Peyer's patch (tissue), 4 donors: ENCODE measurements around the gene CFAP77. TPM values are rescaled to one million over a fixed set of nuclear protein-coding genes. Genes with fewer than 3 reads are reported as not detected.
A peak's percentile ranks its signal among the peaks of the same experiment; 100 is the strongest.

Source experiments
- DNase-seq, 3 donors: peaks; one replicate each; pipeline ENCODE4 v3.0.0-alpha.2; 2017 to 2019
- H3K27ac ChIP-seq, 4 donors: fragments of 200-600 bp; sonication (generic); one replicate each; pipeline ENCODE4 v1.5.1; 2016 to 2019
- H3K27me3 ChIP-seq, 2 donors: fragments of 200-600 bp; sonication (generic); one replicate each; pipeline ENCODE4 v1.5.1; 2019
- H3K36me3 ChIP-seq, 3 donors: fragments of 200-600 bp; sonication (generic); one replicate each; pipeline ENCODE4 v1.5.1; 2016 to 2019
- H3K4me1 ChIP-seq, 4 donors: fragments of 200-600 bp; sonication (generic); one replicate each; pipeline ENCODE4 v1.5.1; 2016 to 2019
- H3K4me3 ChIP-seq, 4 donors: fragments of 200-600 bp; sonication (generic); 1 replicate in 3 of 4; 2 replicates in 1 of 4; pipeline ENCODE4 v1.5.1; 2016 to 2019; ENCODE audit warnings: mild to moderate bottlenecking in 1 of 4
- H3K9me3 ChIP-seq, 4 donors: fragments of 200-600 bp; sonication (generic); one replicate each; pipeline ENCODE4 v1.5.1; 2016 to 2019; ENCODE audit warnings: mild to moderate bottlenecking in 1 of 4
- CTCF ChIP-seq, 6 experiments: fragments of 450-650 bp in 4 of 6; fragments of 200-600 bp in 2 of 6; sonication (generic) in 1 of 6; IDR thresholded peaks; one replicate each; pipeline ENCODE4 v1.5.1; 2017 to 2019; ENCODE audit warnings: antibody characterized with exemption in 6 of 6, mild to moderate bottlenecking in 3 of 6, moderate library complexity in 1 of 6
- POLR2A ChIP-seq, 2 donors: fragments of 450-650 bp; IDR thresholded peaks; one replicate each; pipeline ENCODE4 v1.5.1; 2017; ENCODE audit warnings: antibody characterized with exemption in 2 of 2, mild to moderate bottlenecking in 2 of 2, moderate library complexity in 2 of 2
- total RNA-seq, 4 donors: library from RNA; depleted of rRNA; stranded (reverse); fragments of >200 nt; gene quantifications; one replicate each; pipeline ENCODE4 v1.1.0, GENCODE V29; 2016

The CFAP77 gene
- total RNA-seq, 4 donors from 2014 or later = not detected

- no peak for TF ChIP-seq POLR2A (IDR thresholded peaks at IDR 0.05)
- peak in 4 of 6 experiments; percentile 53 to 76 (median 70) for TF ChIP-seq CTCF (IDR thresholded peaks at IDR 0.05)
- no peak overlapping the region for H3K27ac ChIP-seq
- DNase-seq = peak; percentile 27 to 80 (median 76)
- H3K4me1 ChIP-seq = no peaks in the 10 kb centered on the region
- H3K4me3 ChIP-seq = no peak overlapping the region
- peaks cover 0 to 17% of the 10 kb centered on the region in 2 donors for H3K27me3 ChIP-seq
- no peaks in the 10 kb centered on the region for H3K36me3 ChIP-seq
- H3K9me3 ChIP-seq = no peaks in the 10 kb centered on the region
These were observed 165.1 kb downstream of the CFAP77 start for GRCh38 chr9:132575005-132575609.

GRCh38 chr9:132575811-132576210, 165.8 kb downstream of the CFAP77 start:
- DNase-seq = no peak
- Histone ChIP-seq H3K27me3 (peaks cover 0 to 25% of the 10 kb centered on the region in 2 donors), H3K4me1 (no peaks in the 10 kb centered on the region)

DNA sequence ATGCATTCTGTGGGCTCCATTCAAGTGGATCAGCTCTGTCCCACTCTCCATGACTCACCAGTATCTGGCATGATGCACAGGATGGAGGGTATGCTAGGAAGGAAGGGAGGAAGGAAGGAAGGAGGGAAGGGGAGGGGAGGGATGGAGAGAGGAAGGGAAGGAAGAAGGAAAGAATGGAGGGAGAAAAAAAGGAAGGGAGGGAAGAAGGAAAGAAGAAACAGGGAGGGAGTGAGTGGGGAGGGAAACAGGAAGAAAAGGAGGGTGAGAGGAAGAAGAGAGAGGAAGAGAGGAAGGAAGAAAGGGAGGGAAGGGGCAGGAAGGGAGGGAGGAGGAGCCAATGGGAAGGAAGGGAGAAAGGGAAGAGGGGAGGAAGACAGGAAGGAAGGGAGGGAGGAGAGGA, 167.1 kb downstream of the CFAP77 start:
- TF ChIP-seq CTCF (IDR thresholded peaks at IDR 0.05) = no peak
- TF ChIP-seq POLR2A (IDR thresholded peaks at IDR 0.05) = no peak

More at GRCh38 chr9:132575811-132576210, 165.8 kb downstream of the CFAP77 start:
- no peak overlapping the region for H3K27ac ChIP-seq
- H3K9me3 ChIP-seq = no peaks in the 10 kb centered on the region
- no peaks in the 10 kb centered on the region for H3K36me3 ChIP-seq
- H3K4me3 ChIP-seq = no peak overlapping the region
- TF ChIP-seq POLR2A (IDR thresholded peaks at IDR 0.05) (no peak), CTCF (IDR thresholded peaks at IDR 0.05) (no peak)

GRCh38 chr9:132578367-132578932, 168.4 kb downstream of the CFAP77 start:
- Histone ChIP-seq H3K36me3 (no peaks in the 10 kb centered on the region), H3K4me1 (peaks cover 0 to 12% (median 0%) of the 10 kb centered on the region in 4 donors), H3K27me3 (peaks cover 0 to 51% of the 10 kb centered on the region in 2 donors), H3K27ac (no peak overlapping the region), H3K4me3 (no peak overlapping the region), H3K9me3 (peaks cover 0 to 8% (median 0%) of the 10 kb centered on the region in 4 donors)
- DNase-seq = no peak
- TF ChIP-seq POLR2A (IDR thresholded peaks at IDR 0.05) (no peak), CTCF (IDR thresholded peaks at IDR 0.05) (no peak)

More for the DNA sequence above, 167.1 kb downstream of the CFAP77 start:
- H3K27ac ChIP-seq = no peak overlapping the region
- DNase-seq = no peak
- H3K4me1 ChIP-seq = peaks cover 0 to 7% (median 0%) of the 10 kb centered on the region in 4 donors
- peaks cover 0 to 38% of the 10 kb centered on the region in 2 donors for H3K27me3 ChIP-seq
- H3K4me3 ChIP-seq = no peak overlapping the region
- no peaks in the 10 kb centered on the region for H3K9me3 ChIP-seq
- no peaks in the 10 kb centered on the region for H3K36me3 ChIP-seq

- Histone ChIP-seq H3K27me3 (peaks cover 0 to 57% of the 10 kb centered on the region in 2 donors), H3K9me3 (peaks cover 0 to 8% (median 0%) of the 10 kb centered on the region in 4 donors), H3K27ac (no peak overlapping the region), H3K36me3 (no peaks in the 10 kb centered on the region), H3K4me3 (no peak overlapping the region), H3K4me1 (peaks cover 0 to 12% (median 0%) of the 10 kb centered on the region in 4 donors)
- no peak for TF ChIP-seq POLR2A (IDR thresholded peaks at IDR 0.05)
- TF ChIP-seq CTCF (IDR thresholded peaks at IDR 0.05) = no peak
- DNase-seq = no peak
These were observed 169.4 kb downstream of the CFAP77 start for GRCh38 chr9:132579427-132579798.
